ENCODE data around the gene OR51M1. TPM values are rescaled to one million over a fixed set of nuclear protein-coding genes. Genes with fewer than 3 reads are reported as not detected.

OR51M1 gene
- total RNA-seq, 1 donor from 2014 or later, result not detected

DNA sequence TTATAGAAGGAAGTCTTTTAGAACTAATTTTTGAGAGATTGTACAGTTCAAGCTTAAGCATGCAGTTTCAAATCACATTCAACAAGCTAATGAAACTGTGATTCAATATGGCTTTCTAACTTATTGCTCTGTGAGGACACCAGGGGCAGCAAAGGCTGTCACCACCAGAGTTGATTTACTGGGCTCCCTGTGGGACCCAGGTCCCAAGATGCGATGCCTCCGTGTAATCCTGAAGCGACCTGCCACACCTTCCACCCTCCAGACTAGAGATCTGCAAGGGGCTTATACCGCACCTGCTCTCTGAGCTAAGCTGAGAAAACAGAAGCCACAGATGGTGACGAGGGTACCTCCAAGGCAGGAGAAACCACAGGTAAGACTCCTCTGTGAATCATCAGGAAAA is 37.4 kb downstream of the OR51M1 start:
- intact Hi-C loops (cut with micrococcal nuclease), result no loop called here
- Mint-ChIP-seq H3K9me3 (no peaks in the 10 kb centered on the region), H3K27ac (no peak overlapping the region), H3K4me3 (ENCODE audit: low read depth) (no peak overlapping the region), H3K36me3 (ENCODE audit: low read depth) (no peaks in the 10 kb centered on the region), H3K27me3 (ENCODE audit: low read depth) (no peaks in the 10 kb centered on the region), H3K4me1 (ENCODE audit: low read depth) (no peaks in the 10 kb centered on the region)
- no peak for DNase-seq (ENCODE audit: low spot score)

DNA sequence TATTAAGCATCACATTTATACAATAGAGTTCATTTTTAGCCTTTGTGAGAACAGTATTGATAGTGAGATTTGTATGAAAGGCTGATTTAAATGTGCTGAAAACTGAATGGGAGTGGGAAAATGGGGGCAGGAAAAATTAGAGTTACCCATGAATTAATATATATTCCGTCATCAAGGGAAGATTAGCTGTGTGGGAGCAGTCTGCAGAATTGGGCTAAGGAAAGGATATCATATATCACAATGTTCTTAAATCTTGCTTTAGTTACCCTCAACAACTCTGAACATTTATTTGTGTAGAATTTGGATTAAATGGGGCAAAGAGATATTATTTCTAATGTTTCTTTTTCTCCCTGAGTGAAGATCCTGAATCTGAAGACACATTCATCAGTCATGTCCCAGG is 38.2 kb downstream of the OR51M1 start, which contains the start of gene OR51Q1:
TSS of gene OR51Q1 (plus strand) at position 301 of the 400 bp plus-strand sequence. CDS start at position 391, 90 bp downstream.
- Mint-ChIP-seq H3K4me1 (ENCODE audit: low read depth) (no peaks in the 10 kb centered on the region), H3K36me3 (ENCODE audit: low read depth) (no peaks in the 10 kb centered on the region), H3K27ac (no peak within 1 kb of the TSS), H3K4me3 (ENCODE audit: low read depth) (no peak within 1 kb of the TSS), H3K9me3 (no peaks in the 10 kb centered on the region), H3K27me3 (ENCODE audit: low read depth) (no peaks in the 10 kb centered on the region)
- intact Hi-C loops (cut with micrococcal nuclease), result no loop called here
- no peak for DNase-seq (ENCODE audit: low spot score)

DNA sequence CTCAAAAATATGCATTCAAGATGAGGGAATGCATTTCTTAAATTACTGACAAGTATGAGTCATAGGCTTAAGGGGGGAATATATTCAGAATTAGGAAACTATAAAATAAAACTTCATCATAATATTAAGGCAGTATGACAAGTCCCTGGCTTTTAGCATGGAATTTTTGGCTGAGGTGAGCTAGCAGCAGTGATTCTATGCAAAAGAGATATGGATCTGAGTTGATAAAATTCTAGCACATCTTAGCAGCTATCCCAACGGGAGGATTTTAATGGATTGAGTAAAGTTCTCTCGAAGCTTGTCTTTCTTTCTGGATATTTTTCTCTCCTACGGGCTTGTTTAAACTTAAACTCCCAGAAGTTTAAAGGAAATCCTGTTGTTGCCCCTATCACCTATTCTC is 39.5 kb downstream of the OR51M1 start:
- intact Hi-C loops (cut with micrococcal nuclease), result no loop called here
- Mint-ChIP-seq H3K4me1 (ENCODE audit: low read depth) (no peaks in the 10 kb centered on the region), H3K36me3 (ENCODE audit: low read depth) (no peaks in the 10 kb centered on the region), H3K27me3 (ENCODE audit: low read depth) (no peaks in the 10 kb centered on the region), H3K27ac (no peak overlapping the region), H3K4me3 (ENCODE audit: low read depth) (no peak overlapping the region), H3K9me3 (no peaks in the 10 kb centered on the region)
- no peak for DNase-seq (ENCODE audit: low spot score)

DNA sequence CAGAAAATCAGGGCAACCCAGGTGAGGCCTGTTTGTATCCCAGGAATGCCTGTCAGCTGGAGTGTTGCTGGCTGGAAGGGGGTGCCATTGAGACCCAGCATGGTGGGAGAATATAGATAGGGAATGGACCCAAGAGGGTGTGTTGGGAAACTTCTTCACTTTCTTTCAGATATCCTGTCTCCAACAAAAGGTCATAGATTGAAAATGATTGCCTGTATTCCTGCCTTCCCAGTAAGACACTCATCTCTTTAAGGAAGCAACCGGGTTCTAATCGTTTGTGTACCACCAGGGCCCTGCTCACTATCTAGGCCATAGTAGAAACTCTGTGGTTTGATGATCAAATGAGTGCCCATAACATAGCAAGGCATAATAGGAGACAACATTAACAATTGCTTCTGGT is 57.8 kb downstream of the OR51M1 start, which contains the start of gene OR51I1:
TSS of gene OR51I1 (minus strand) at position 101 of the 400 bp plus-strand sequence. CDS start at position 101, 0 bp downstream.
- DNase-seq (ENCODE audit: low spot score), result no peak
- no peaks in the 10 kb centered on the region for H3K9me3 Mint-ChIP-seq
- H3K4me3 Mint-ChIP-seq (ENCODE audit: low read depth), result no peak within 1 kb of the TSS
- no peaks in the 10 kb centered on the region for H3K36me3 Mint-ChIP-seq (ENCODE audit: low read depth)
- no peaks in the 10 kb centered on the region for H3K27me3 Mint-ChIP-seq (ENCODE audit: low read depth)
- no peaks in the 10 kb centered on the region for H3K4me1 Mint-ChIP-seq (ENCODE audit: low read depth)
- no peak within 1 kb of the TSS for H3K27ac Mint-ChIP-seq
- intact Hi-C loops (cut with micrococcal nuclease), result no loop called here

Other genes starting within 250 kb of the OR51M1 start
- gene OR52A5, start 245.5 kb upstream of the OR51M1 start, total RNA-seq, result not detected in 2 replicates
- not detected in 2 replicates for gene OR52A1, start 229.1 kb upstream of the OR51M1 start, total RNA-seq
- gene OR51V1, start 183.1 kb upstream of the OR51M1 start, total RNA-seq, result not detected in 2 replicates
- gene HBB, start 156.7 kb upstream of the OR51M1 start, total RNA-seq, result not detected in 2 replicates
- not detected in 2 replicates for gene HBD, start 149.3 kb upstream of the OR51M1 start, total RNA-seq
- gene HBG1, start 134.0 kb upstream of the OR51M1 start, total RNA-seq, result not detected in 2 replicates
- not detected in 2 replicates for gene HBG2, start 129.0 kb upstream of the OR51M1 start, total RNA-seq
- gene HBE1, start 113.9 kb upstream of the OR51M1 start, total RNA-seq, result not detected in 2 replicates
- not detected in 2 replicates for gene OR51B4, start 81.9 kb upstream of the OR51M1 start, total RNA-seq
- gene OR51B2, start 59.5 kb upstream of the OR51M1 start, total RNA-seq, result not detected in 2 replicates
- not detected in 2 replicates for gene OR51B5, start 40.3 kb upstream of the OR51M1 start, total RNA-seq
- not detected in 2 replicates for gene OR51B6, start 32.3 kb upstream of the OR51M1 start, total RNA-seq
- gene OR51Q1, start 38.3 kb downstream of the OR51M1 start, total RNA-seq, result not detected in 2 replicates
- not detected in 2 replicates for gene OR51I1, start 57.7 kb downstream of the OR51M1 start, total RNA-seq
- not detected in 2 replicates for gene OR51I2, start 65.5 kb downstream of the OR51M1 start, total RNA-seq
- gene OR52D1, start 104.9 kb downstream of the OR51M1 start, total RNA-seq, result not detected in 2 replicates
- gene UBQLN3, start 126.1 kb downstream of the OR51M1 start, total RNA-seq, result not detected in 2 replicates
- 0.09 TPM in 1 of 2 replicates, not detected in the other for gene UBQLNL, start 132.9 kb downstream of the OR51M1 start, total RNA-seq
- gene OR52H1, start 164.7 kb downstream of the OR51M1 start, total RNA-seq, result 0.30 TPM in 1 of 2 replicates, not detected in the other
- gene OR52B6, start 197.1 kb downstream of the OR51M1 start, total RNA-seq, result not detected in 2 replicates
- gene TRIM6, start 212.8 kb downstream of the OR51M1 start, total RNA-seq, result 0.87 and 1.8 TPM in 2 replicates
- 6.7 and 7.8 TPM in 2 replicates for gene TRIM34, start 241.2 kb downstream of the OR51M1 start, total RNA-seq